NCI-H2029 treated with DMSO at 0.1 percent for 48 hours (cell line): ENCODE measurements around the gene DNAH10.

Experiments
- DNase-seq: peaks from one replicate; lab custom pipeline; 2025; lab: John Stamatoyannopoulos, UW

DNAH10 gene

DNA sequence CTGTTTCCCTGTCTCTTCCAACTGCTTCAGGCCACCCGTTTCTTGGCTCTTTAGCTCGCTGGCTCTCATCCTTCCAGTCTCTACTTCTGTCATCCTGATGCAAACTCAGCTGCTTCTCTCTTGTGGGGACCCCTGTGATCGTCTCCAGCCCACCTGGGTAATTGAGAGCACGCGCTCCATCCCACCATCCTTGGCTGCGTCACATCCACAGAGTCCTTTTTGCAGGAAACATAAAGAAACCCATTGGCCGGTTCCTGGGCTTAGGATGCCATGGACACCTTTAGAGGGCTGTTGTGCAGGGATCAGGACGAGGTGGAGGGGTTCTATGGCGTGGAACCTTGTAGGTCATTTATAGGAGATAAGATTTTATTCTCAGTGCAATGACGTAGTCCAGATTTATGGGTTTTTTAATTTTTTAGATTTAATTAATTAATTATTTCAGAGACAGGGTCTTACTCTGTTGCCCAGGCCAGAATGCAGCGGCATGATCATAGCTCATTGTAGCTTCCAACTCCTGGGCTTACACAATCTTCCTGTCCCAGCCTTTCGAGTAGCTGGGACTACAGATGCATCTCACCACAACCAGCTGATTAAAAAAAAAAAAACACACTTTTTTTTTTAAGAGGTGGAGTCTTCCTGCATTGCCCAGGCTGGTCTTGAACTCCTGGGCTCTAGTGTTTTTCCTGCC is 127.9 kb downstream of the DNAH10 start:
- DNase-seq: no peak

DNA sequence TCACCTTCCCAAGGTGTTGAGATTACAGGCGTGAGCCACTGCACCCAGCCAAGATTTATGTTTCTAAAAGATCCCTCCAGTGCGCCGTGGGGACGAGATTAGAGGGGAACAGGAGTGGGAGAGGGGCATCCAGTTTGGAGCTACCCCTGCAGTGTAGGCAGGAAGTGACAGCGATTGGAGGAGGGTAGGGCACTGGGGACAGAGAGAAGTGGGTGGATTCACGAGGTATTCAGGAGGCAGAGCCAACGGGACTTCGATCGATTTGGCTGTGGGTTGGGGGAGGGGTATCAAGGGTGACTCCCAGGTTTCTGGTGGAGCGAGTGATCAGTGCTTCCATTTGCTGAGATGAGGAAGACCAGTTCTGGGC is 128.4 kb downstream of the DNAH10 start:
- no peak for DNase-seq

DNA sequence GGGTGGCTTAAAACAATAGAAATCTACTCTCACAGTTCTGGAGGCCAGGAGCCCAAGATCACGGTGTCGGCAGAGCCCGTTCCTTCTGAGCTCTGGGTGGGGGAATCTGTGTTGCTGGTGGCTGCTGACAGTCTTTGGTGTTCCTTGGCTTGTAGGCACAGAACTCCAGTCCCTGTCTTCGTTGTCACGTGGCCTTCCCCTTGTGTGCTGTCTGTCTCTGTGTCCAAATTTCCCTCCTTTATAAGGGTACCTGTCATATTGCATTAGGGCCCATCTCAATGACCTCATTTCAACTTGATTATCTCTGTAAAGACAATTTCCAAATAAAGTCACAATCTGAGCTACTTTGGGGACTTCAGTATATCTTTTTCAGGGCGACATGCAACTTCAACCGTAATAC is 128.9 kb downstream of the DNAH10 start:
- DNase-seq: no peak

DNA sequence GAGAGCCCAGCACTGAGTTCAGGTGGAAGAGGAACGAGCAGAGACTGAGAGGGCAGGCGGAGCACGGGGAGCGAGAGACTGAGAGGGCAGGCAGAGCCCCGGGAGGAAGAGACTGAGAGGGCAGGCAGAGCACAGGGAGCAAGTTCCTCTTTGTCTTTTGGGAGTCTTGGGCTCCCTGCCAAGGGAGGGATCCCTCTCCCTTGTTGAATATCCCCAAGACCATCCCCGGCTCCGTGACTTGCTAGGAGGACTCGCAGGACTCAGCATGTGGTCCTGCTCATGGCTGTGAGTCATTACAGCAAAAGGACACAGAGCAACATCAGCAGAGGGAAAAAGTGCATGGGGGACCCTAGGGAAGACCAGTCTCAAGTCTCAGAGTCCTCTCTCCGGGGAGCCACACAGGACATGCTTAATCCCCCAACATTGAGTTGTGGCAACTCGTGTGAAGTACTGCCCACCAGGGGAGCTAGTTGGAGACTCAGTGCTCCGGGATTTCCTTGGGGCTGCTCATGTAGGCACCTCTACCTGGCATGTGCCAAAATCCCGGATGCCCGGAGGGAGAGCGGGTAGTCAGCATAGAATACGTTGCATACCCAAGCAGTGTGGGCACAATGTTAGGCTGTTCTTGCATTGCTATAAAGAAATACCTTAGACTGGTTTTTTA is 129.5 kb downstream of the DNAH10 start:
- no peak for DNase-seq

DNA sequence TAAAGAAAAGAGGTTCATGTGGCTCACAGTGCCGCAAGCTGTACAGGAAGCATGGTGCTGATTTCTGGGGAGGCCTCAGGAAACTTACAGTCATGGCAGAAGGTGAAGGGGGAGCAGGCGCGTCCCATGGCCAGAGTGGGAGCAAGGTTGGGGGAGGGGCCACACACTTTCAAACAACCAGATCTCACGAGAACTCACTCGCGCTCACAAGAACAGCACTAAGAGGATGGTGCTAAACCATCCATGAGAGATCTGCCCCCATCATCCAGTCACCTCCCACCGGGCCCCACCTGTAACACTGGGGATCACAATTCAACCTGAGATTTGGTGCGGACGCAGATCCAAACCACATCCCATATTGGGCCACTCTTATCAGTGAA is 130.1 kb downstream of the DNAH10 start:
- no peak for DNase-seq

DNA sequence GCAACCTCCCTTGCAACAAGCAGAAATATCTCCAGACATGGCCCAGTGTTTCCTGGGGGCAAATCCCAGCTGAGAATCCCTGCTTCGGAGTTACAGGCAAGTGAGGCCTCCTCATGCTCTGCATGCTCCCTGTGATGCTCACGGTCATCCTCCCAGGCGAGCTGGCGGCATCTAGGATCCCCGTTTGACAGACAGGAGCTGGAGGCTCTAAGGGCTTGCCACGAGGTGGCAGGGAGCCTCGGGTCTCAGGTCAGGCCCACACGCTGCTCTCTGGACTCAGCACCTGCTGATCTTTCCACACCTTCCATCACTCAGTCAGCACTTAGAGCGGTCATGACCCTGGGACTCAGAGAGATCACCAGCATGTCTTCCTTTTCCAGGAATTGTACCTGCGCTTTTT is 130.8 kb downstream of the DNAH10 start:
- DNase-seq: no peak

DNA sequence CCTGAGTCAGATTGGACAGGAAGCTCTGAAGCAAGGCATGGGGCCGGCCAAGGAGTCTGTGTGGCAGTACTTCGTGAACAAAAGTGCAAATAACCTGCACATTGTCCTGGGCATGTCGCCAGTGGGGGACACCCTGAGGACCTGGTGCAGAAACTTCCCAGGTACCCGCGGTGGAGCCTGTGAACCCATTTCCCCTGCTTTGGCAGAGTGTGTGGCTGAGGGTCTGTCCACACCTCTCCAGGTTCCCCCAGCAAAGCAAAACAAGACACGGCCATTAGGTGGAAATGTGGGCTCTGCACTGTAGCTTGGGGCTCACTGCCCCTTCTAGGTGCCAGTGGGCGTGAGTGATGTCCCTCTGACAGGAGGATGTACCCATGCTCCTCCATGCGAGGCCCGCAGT is 131.2 kb downstream of the DNAH10 start:
- DNase-seq: no peak

DNA sequence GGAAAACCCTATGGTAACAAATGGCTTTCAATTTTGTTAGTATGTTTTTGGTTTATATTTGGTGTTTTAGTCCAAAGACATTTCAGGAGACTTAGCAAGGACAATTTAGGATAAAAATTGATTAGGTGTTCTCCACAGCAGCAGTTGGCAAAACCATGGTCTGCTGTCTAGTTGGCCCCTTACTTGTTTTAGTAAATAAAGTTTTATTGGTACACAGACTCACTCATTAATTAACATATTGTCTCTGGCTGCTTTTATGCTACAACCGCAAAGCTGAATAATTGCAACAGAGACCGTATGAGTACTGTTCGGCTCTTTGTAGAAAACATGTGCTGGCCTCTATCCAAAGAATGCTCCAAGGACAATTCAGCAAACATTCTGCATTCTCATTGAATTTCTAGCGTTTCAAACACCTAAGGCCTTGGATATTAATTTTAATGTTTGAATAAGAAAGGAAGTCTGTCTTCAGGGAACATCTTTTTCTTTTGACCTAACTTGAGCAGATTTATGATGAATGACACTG is 132.8 kb downstream of the DNAH10 start:
- DNase-seq: no peak

DNA sequence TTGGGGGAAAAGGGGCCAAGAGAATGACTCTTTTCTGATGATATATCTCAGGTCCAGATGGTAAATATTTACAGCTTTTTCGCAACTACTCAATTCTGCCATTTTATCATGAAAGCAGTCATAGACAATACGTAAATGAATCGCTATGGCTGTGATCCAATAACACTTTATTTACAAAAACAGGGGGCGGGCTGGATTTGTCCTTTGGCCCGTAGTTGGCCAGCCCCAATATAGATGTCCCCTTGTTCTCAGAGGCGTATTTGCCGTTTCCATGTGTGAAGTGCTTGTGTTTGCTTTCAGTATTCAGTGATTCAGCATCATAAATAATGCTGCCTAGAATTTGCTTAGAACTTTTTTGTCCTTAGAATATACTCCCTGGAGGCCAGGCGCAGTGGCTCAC is 133.3 kb downstream of the DNAH10 start:
- DNase-seq: no peak

DNA sequence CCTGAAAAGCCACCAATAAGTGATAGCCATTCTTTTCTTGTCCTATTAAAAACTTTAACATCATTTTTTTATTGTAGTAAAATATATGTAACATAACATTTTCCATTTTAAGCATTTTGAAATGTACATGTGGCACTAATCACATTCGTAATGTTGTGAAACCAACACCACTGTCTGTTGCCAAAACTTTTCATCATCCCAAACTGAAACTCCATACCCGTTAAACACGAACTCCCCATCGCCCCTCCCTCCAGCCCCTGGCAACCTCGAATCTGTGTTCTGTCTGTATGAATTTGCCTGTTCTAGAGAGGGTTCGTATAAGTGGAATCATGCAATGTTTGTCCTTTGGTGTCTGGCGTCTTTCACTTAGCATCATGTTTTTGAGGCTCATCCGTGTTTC is 134.7 kb downstream of the DNAH10 start:
- no peak for DNase-seq

DNA sequence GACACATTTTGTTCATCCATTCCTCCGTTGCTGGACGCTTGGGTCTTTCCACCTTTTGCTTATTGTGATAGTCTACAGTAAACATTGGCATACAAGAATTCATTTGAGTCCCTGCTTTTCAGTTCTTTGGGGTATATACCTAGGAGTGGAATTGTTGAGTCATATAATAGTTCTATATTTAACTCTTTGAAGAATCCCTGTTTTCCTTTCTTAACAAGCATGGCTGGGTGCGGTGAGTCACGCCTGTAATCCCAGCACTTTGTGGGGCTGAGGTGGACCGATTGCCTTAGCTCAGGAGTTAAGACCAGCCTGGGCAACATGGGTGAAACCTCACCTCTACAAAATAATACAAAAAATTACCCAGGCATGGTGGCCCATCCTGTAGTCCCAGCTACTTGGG is 135.1 kb downstream of the DNAH10 start:
- no peak for DNase-seq

DNA sequence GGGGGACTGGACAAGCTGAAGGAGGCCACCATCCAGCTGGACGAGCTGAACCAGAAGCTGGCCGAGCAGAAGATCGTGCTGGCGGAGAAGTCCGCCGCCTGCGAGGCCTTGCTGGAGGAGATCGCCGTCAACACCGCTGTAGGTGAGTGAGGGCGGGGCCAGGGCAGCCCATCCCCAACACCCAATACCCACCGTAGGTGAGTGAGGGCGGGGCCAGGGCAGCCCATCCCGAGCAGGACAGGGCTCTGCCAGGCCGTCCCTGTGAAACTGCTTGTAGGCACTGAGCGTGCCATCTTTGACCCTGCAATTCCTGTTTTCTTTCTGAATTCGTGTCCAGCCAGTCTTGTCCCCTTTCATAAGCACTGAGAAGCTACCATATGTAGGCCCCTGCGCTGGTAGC is 136.6 kb downstream of the DNAH10 start:
- no peak for DNase-seq

DNA sequence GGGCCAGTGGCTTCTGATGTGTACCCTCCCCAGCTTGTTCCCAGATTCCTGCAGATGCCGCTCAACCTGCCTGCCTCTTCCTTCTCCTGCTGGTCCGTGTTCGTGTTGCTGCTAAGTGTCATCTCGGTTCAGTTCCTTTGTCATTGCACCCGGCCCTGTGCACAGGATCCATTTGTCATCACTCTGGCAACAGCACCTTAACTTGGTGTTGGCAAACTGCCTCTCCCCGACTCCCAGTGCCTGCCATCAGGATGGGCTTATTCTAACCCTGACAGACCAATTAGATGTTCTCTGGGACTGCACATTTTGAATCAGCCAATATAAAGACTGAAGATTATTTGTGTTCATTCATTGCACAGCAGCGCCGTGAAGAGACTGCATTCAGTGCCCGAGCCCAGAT is 137.3 kb downstream of the DNAH10 start:
- no peak for DNase-seq

DNA sequence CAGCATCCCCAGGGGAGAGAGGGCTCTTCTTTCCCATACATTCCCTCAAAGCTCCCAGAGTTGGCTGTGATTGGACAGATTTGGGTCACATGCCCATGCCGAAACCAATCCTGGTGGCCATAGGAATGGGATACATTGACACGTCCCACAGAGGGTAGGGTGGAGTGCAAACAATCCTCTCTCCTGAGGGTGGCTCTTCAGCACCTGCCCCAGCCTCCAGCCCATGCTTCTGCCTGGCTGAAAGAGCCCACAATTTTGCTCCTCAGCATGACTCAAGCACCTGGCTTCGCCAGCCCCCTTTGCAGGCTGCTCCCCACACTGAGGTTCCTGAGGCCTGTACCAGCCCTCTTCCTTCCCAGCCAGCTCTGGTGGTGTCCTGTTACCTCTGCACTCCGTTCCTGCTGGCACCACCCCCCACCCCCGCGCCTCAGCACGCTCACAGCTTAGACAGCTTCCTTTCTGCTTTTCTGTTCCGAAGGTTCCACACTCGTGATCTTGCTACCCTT is 138.8 kb downstream of the DNAH10 start:
- DNase-seq: no peak

DNA sequence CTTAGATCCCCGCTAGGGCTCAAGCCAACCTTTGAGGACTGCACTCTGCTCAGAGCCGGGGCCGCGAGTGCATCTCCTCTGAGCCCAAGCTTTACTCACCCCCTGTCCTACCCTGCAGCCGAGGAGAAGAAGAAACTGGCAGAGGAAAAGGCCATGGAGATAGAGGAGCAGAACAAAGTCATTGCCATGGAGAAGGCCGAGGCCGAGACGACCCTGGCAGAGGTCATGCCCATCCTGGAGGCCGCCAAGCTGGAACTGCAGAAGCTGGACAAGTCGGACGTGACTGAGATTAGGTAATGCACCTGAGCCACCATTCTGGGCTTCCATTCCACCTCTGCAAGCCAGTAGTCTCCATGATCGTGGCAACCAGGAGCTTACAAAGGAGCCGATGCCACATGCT is 140.7 kb downstream of the DNAH10 start:
- no peak for DNase-seq

DNA sequence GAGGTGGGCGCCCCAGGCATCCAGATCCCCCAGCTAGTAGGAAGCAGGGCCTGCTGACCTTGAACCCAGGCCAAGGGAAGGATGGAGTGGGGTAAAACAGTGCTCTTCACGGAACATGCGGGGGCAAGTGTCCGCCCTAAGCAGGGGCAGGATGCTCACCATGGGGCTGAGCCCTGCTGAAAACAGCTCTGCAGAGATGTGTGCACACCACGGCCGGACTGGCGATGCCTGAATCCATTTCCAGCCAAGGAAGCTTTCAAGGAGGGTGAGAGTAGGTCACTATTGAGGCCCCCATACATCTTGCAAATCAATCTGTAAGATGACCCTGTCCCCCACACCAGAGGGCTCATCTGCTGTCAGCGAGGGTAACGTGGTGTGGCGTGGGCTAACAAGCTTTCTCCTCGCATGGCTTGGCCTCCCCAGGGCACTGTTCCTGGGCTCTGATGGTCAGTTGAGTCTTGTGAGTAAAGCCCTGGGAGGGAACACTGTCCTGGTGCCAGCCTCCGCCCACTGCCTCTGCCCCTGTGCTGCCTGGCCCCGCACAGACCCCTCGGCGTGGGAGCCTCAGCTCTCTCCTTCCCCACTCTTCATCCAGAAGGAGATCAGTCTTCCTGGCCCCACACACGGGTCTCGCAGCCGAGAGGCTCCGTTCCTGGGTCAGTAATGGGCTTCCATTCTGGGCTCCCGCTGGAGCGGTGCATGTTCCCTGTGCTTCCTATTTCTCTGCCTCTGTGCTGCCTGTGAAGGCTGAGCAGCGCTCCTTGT is 141.4 kb downstream of the DNAH10 start:
- DNase-seq: no peak

DNA sequence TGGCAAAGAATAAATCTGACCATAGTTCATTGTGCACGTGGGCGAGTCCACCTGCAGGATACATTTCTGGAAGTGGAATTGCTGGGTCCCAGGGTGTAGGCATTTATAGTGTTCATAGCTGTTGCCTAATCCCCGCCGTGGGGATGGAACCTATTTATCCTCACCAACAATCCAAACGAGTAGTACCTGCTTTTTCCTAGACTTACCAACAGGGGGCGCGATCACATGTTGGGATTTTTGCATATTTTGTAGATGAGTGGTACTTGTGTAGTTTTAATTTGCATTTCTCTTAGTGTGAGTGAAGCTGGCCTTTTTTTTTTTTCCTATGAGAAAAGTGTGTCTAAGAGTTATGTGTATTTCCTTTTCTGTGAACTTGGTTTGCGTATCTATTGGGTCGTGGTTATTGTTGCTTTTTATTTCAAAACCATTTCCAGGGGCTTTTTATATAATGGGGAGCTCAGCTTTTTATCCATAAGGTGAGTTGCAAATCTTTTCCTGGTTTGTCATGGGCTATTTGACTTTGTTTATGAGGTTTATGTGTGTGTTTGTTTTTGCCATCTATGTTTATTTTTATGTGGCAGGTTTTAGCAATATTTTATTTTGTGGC is 143.3 kb downstream of the DNAH10 start:
- DNase-seq: peak; percentile 44

DNA sequence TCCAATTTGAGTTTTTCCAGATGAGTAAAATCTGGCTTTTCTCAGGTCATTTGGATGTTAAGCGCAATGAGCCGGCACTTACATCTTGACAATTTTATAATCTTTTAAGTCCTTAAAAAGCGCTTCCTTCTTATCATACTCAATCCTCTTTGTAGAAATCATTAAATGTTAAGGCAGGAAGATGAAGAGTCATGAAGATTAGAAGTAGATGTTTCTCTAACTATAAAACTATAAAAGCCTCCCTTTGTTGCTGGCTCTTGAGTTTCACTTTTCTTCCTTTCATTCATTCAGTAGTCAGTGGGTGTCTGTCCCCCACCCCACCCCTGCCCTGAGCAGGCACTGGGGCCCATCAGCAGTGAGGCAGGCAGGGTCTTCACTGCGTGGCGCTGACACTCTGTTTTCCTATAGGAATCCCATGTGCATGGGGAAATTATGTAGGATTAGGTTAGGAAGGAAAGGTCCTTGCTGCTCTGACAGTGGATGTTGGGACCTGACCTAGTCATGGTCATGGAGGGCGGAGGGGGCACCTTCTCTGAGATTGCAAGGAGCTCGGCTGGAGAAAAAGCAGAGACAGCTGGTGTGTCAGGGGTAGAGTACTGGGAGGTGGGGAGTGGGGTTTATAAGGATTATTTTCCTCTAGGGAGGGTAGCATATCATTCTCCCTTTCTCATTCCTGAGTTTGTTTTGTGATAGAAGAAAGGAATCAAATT is 144.8 kb downstream of the DNAH10 start:
- no peak for DNase-seq

DNA sequence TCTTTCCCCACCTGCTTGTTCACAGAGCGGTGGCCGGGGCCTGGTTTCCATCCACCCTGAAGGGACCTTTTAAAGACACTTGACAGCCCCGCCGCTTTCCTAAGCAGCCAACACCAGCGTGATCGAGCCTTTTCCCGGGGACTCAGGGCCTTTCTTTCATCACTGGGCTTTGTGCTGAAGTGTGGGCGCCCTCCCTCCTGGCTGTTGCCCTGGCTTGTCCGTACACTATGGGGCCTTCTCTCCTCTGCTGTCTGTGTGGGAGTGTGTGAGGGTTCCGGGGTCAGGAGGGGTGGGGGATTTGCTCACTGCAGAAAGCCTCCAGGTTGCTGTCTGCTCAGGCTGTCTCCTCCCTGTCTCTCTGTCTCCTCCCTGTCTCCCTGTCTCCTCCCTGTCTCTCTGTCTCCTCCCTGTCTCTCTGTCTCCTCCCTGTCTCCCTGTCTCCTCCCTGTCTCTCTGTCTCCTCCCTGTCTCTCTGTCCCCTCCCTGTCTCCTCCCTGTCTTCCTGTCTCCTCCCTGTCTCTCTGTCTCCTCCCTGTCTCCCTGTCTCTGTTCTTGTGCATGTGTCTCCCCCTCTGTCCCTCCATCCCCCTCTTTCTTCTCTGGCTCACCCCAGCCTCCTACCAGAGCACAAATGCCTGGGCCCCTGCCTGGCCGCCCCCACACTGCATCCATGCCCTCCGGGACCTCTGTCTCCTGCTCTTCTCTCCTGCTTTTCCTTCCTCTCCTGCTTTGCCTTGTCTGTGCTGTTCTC is 145.8 kb downstream of the DNAH10 start:
- DNase-seq: no peak

DNA sequence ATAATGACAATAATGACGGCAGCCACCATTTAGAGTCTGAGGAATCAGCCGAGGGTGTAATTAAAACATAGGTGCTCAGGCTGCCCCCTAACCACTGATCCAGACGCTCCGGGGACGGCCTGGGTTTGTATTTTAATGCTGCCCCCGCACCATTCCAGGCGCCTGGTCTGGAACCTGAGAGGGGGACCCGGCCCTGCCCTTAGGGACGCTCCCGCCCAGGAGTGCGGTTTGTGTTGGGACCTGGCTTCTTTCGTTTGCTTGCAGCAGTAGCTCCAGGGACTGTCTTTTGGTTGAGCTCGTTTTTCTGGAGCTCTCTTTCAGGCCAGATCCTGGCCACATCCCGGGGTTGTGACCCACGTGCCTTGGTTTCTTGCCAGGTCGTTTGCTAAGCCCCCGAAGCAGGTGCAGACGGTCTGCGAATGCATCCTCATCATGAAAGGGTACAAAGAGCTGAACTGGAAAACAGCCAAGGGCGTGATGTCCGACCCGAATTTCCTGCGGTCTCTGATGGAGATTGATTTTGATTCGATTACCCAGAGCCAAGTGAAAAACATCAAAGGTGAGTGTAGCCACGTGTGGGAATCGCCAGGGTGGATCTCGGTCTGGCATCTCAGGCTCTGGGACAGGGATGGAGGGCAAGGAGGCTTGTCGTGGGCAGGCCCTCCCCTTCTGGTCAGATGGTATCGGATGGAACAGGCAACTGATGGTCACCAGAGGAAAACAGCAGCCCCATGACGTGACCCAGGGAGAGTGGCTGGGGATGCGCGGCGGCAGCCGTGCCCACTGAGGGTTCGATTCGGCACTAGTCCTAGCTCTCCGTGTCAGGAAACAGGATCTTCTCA is 147.0 kb downstream of the DNAH10 start:
- DNase-seq: no peak
